ENCODE results near the gene LCAT.

DNA sequence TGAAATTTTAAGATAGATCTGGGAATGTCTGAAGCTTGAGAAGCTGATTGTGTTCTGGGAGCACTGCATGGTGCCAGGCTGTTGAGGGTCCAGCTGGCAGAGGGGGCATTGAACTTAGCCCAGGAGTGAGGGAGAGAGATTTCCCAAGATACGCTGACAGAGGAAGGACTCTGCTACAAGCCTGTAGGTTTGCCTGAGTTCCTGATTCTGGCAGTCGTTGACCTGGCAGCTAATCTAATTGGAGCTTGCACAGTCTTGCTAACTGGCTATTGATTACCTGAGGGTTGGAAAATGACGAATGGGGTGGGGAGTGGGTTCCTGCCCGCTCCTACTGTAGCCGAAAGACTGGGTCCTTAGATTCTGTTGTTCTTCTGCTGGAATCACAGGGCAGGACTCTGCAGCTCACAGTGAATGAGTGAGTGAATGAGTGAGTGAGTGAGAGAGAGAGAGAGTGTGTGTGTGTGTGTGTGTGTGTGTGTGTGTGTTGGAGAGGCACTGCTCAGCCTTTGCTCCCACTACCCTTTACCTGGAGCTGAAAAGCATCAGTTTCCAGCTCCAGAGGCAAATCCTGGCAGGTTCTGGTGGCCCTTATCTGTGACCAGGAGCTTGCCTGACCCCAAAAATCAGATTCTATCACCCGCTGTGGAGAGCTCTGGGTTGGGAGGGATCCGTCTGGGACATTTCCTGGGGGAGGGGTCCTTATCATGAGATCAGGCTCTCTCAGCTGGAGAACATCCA lies 29.0 kb downstream of the LCAT start:
- TF ChIP-seq, protein P1, sequence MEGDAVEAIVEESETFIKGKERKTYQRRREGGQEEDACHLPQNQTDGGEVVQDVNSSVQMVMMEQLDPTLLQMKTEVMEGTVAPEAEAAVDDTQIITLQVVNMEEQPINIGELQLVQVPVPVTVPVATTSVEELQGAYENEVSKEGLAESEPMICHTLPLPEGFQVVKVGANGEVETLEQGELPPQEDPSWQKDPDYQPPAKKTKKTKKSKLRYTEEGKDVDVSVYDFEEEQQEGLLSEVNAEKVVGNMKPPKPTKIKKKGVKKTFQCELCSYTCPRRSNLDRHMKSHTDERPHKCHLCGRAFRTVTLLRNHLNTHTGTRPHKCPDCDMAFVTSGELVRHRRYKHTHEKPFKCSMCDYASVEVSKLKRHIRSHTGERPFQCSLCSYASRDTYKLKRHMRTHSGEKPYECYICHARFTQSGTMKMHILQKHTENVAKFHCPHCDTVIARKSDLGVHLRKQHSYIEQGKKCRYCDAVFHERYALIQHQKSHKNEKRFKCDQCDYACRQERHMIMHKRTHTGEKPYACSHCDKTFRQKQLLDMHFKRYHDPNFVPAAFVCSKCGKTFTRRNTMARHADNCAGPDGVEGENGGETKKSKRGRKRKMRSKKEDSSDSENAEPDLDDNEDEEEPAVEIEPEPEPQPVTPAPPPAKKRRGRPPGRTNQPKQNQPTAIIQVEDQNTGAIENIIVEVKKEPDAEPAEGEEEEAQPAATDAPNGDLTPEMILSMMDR (IDR thresholded peaks at IDR 0.05): no peak
- no peak for TF ChIP-seq ZFX (IDR thresholded peaks at IDR 0.05; ENCODE audit: borderline replicate concordance)
